ENCODE measurements around the gene STAB2. TPM values are rescaled to one million over a fixed set of nuclear protein-coding genes. Genes with fewer than 3 reads are reported as not detected.
A peak's percentile ranks its signal among the peaks of the same experiment; 100 is the strongest.

The STAB2 gene
- total and polyA plus RNA-seq, 2 of the 4 experiments (the other 2 are of a cell fraction) = not detected

DNA sequence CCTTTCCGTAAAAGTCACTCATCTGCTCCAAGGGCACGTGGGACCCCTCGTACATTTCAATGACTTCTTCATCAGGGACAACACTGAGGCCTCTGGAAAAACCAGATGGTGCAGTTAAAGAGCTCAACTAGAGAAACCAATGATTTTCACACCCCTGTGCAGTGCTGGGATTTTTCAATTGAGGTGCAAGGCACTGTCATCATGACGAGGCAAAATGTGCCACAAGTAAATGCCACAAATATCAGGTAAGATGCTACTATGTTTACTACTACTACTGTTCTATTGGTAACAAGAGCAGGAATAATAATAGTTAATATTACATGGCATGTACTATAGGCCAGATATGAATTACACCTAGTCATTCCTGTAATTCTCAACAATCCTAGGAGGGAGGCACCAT lies 211.5 kb downstream of the STAB2 start:
- Histone ChIP-seq H3K9me1 (ENCODE audit: insufficient read depth, low read length) (peaks cover 14% of the 10 kb centered on the region), H3K9me3 (ENCODE audit: control insufficient read depth, insufficient read depth, low read length) (no peaks in the 10 kb centered on the region), H2BK15ac (ENCODE audit: low read depth, low read length) (no peak overlapping the region), H3K79me1 (ENCODE audit: low read depth in 1 of 2, low read length in 2 of 2) (peaks cover 0 to 35% of the 10 kb centered on the region in 2 experiments; a peak in 3 of 4 replicates), H3K4ac (ENCODE audit: low read depth, low read length) (no peak overlapping the region), H3K18ac (ENCODE audit: low read depth, low read length) (no peak overlapping the region), H2BK20ac (ENCODE audit: low read depth, low read length) (no peak overlapping the region), H2BK5ac (ENCODE audit: low read depth, low read length, poor library complexity, severe bottlenecking) (no peak overlapping the region), H3K36me3 (ENCODE audit: control insufficient read depth, insufficient read depth, low read length) (peaks cover 9% of the 10 kb centered on the region), H4K91ac (ENCODE audit: insufficient read depth, low read depth, low read length) (no peak overlapping the region), H3K4me2 (ENCODE audit: low read depth, low read length) (no peak overlapping the region), H3K23ac (ENCODE audit: low read depth, low read length) (no peak overlapping the region), H2BK120ac (ENCODE audit: low read depth, low read length) (no peak overlapping the region), H4K5ac (ENCODE audit: low read depth, low read length) (no peak overlapping the region), H3K56ac (ENCODE audit: extremely low read depth, insufficient read depth, low read length) (no peak overlapping the region), H3K4me3 (ENCODE audit: insufficient read depth, low read depth, low read length) (no peak overlapping the region), H4K20me1 (ENCODE audit: insufficient read depth, low read length) (0 out of 2 replicates have a peak, but pooled peaks cover 3% of the 10 kb centered on the region), H4K8ac (ENCODE audit: low read depth in 2 of 2, low read length in 2 of 2) (no peak overlapping the region), H2AK9ac (replicated peaks; ENCODE audit: low read depth, low read length, poor library complexity) (no peak overlapping the region), H3K14ac (replicated peaks; ENCODE audit: low read depth, low read length) (no peak overlapping the region), H3K9ac (ENCODE audit: low read depth, low read length) (no peak overlapping the region), H3K4me1 (ENCODE audit: control insufficient read depth, insufficient read depth, low read length) (peaks cover 15% of the 10 kb centered on the region), H3K27me3 (ENCODE audit: control insufficient read depth, insufficient read depth, low read length) (no peaks in the 10 kb centered on the region), H3K27ac (ENCODE audit: insufficient read depth, low read length) (no peak overlapping the region), H2AFZ (replicated peaks; ENCODE audit: low read length, poor library complexity) (no peak overlapping the region), H2AK5ac (ENCODE audit: low read depth, low read length) (no peak overlapping the region)
- BruUV-seq (replicated peaks) = no TSS peak
- TF ChIP-seq MXI1 (IDR thresholded peaks at IDR 0.05; ENCODE audit: borderline replicate concordance, low read depth, low read length) = no peak
- TF ChIP-seq RCOR1 (IDR thresholded peaks at IDR 0.05; ENCODE audit: insufficient replicate concordance, low read length) = no peak
- peak; percentile 35; the same call in 1 of the 2 replicates for TF ChIP-seq NFE2L2 (IDR thresholded peaks at IDR 0.05; ENCODE audit: low read depth, low read length)
- TF ChIP-seq, protein P1, sequence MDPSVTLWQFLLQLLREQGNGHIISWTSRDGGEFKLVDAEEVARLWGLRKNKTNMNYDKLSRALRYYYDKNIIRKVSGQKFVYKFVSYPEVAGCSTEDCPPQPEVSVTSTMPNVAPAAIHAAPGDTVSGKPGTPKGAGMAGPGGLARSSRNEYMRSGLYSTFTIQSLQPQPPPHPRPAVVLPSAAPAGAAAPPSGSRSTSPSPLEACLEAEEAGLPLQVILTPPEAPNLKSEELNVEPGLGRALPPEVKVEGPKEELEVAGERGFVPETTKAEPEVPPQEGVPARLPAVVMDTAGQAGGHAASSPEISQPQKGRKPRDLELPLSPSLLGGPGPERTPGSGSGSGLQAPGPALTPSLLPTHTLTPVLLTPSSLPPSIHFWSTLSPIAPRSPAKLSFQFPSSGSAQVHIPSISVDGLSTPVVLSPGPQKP (IDR thresholded peaks at IDR 0.05; ENCODE audit: borderline replicate concordance, low read depth, low read length) = no peak
- no peak for TF ChIP-seq MAZ (IDR thresholded peaks at IDR 0.05; ENCODE audit: borderline replicate concordance, low read depth, low read length)
- TF ChIP-seq, protein P2, sequence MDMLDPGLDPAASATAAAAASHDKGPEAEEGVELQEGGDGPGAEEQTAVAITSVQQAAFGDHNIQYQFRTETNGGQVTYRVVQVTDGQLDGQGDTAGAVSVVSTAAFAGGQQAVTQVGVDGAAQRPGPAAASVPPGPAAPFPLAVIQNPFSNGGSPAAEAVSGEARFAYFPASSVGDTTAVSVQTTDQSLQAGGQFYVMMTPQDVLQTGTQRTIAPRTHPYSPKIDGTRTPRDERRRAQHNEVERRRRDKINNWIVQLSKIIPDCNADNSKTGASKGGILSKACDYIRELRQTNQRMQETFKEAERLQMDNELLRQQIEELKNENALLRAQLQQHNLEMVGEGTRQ (IDR thresholded peaks at IDR 0.05; ENCODE audit: low read depth, low read length) = no peak
- no peak for TF ChIP-seq CEBPB (IDR thresholded peaks at IDR 0.05; ENCODE audit: low read depth, low read length)
- no peak for TF ChIP-seq CHD1 (IDR thresholded peaks at IDR 0.05; ENCODE audit: low read depth, low read length)
- no peak for TF ChIP-seq FOS (IDR thresholded peaks at IDR 0.05; ENCODE audit: low read depth, low read length)
- ATAC-seq (ENCODE audit: low read depth) (no peak), DNase-seq (no peak)
- dilution Hi-C loops (cut with HindIII; ENCODE audit: low sequenced_read_pairs, unreplicated experiment) (no loop called here), intact Hi-C loops (cut with micrococcal nuclease) (no loop called here), in situ Hi-C loops (cut with MboI; ENCODE audit: low sequenced_read_pairs) (no loop called here)
- WGBS, 2 experiments (ENCODE audit: extremely low coverage in 2 of 2, insufficient read length in 1 of 2) = 90% methylated on average over 2 of the region's 4 CpGs; no CpG with 5 or more reads in 1 of the 2 experiments
- ChIA-PET CTCF (no interaction called here), POLR2A (ENCODE audit: unreplicated experiment) (no interaction called here)
